Activated CD4-positive, alpha-beta memory T cell treated with anti-CD3 and anti-CD28 coated beads for 36 hours (primary cell): ENCODE data around the gene FN1. TPM values are rescaled to one million over a fixed set of nuclear protein-coding genes. Genes with fewer than 3 reads are reported as not detected.
"Not testable (repeated sequence)": the region's sequence is repeated elsewhere in the genome, so short reads cannot be mapped to it uniquely, and the experiment has no call there.

ENCODE experiments used
- CTCF ChIA-PET: fragments of 350-600 bp; sonication (Branson Sonifier 250); formaldehyde crosslinking; loops from one replicate; lab custom pipeline; 2021; ENCODE audit warnings: antibody characterized with exemption, inconsistent platforms; lab: Charles Lee
- POLR2A ChIA-PET: fragments of 350-600 bp; sonication (Branson Sonifier 250); formaldehyde crosslinking; loops from one replicate; lab custom pipeline; 2021; ENCODE audit warnings: antibody characterized with exemption; lab: Charles Lee
- DNase-seq: peaks from one replicate; pipeline ENCODE4 v3.0.0-alpha.2; 2020
- H3K27ac Mint-ChIP-seq: one replicate; pipeline ENCODE4 v1.8.0; 2021; ENCODE audit warnings: mixed read lengths
- H3K27me3 Mint-ChIP-seq: one replicate; pipeline ENCODE4 v1.8.0; 2021; ENCODE audit warnings: mixed read lengths
- H3K36me3 Mint-ChIP-seq: one replicate; pipeline ENCODE4 v1.8.0; 2021; ENCODE audit warnings: mixed read lengths
- H3K4me1 Mint-ChIP-seq: one replicate; pipeline ENCODE4 v1.8.0; 2021; ENCODE audit warnings: low read depth, mixed read lengths
- H3K4me3 Mint-ChIP-seq: one replicate; pipeline ENCODE4 v1.8.0; 2021; ENCODE audit warnings: mild to moderate bottlenecking, mixed read lengths
- H3K9me3 Mint-ChIP-seq: one replicate; pipeline ENCODE4 v1.8.0; 2021; ENCODE audit warnings: mixed read lengths
- intact Hi-C: fragments of 100-400 bp; cut with micrococcal nuclease; formaldehyde crosslinking; loops from one replicate; pipeline ENCODE4 v1.15.1; 2023
- total RNA-seq, 2 experiments: library from RNA; stranded (reverse); gene quantifications; one replicate each; pipeline ENCODE4 v1.2.3, GENCODE V29; 2021

FN1 gene
- total RNA-seq, 2 experiments from 2014 or later, result 0.50 to 0.53 TPM

GRCh38 chr2:215314896-215315295 lies 121.0 kb downstream of the FN1 start:
- H3K27me3 Mint-ChIP-seq, result no peaks in the 10 kb centered on the region
- H3K36me3 Mint-ChIP-seq, result peaks cover 50% of the 10 kb centered on the region
- POLR2A ChIA-PET, result no interaction called here
- H3K9me3 Mint-ChIP-seq, result no peaks in the 10 kb centered on the region
- CTCF ChIA-PET, result no interaction called here
- no peak for DNase-seq
- intact Hi-C loops, result loop anchor here (10.0 kb wide), 1 partner anchor 700 kb away; the partner anchor contains the start of gene MREG
- peak overlapping the region; percentile 16 for H3K27ac Mint-ChIP-seq
- H3K4me1 Mint-ChIP-seq, result peaks cover 35% of the 10 kb centered on the region
- no peak overlapping the region for H3K4me3 Mint-ChIP-seq

GRCh38 chr2:215313255-215313613 lies 122.6 kb downstream of the FN1 start:
- H3K9me3 Mint-ChIP-seq, result no peaks in the 10 kb centered on the region
- no peak for DNase-seq
- peak overlapping the region; percentile 91 for H3K4me3 Mint-ChIP-seq
- ChIA-PET CTCF (interaction anchor here (1.2 kb wide), 1 partner anchor 24 kb away, joined by 3 read pairs; no protein-coding TSS in a partner anchor), POLR2A (no interaction called here)
- intact Hi-C loops, result loop anchor here (10.0 kb wide), 1 partner anchor 702 kb away; the partner anchor contains the start of gene MREG
- peak overlapping the region; percentile 88 for H3K27ac Mint-ChIP-seq
- peaks cover 33% of the 10 kb centered on the region for H3K4me1 Mint-ChIP-seq
- H3K27me3 Mint-ChIP-seq, result no peaks in the 10 kb centered on the region
- H3K36me3 Mint-ChIP-seq, result peaks cover 40% of the 10 kb centered on the region

- peaks cover 35% of the 10 kb centered on the region for H3K36me3 Mint-ChIP-seq
- peak within 1 kb of the TSS; percentile 88 for H3K27ac Mint-ChIP-seq
- ChIA-PET CTCF (interaction anchor here (0.6 kb wide), 1 partner anchor 48 kb away, joined by 3 read pairs; no protein-coding TSS in a partner anchor), POLR2A (interaction anchor here (0.9 to 1.1 kb wide), 3 partner anchors 37 to 503 kb away, joined by 3 read pairs; partner anchors contain the start of gene BARD1)
- H3K27me3 Mint-ChIP-seq, result no peaks in the 10 kb centered on the region
- peak within 1 kb of the TSS; percentile 91 for H3K4me3 Mint-ChIP-seq
- peaks cover 31% of the 10 kb centered on the region for H3K4me1 Mint-ChIP-seq
- DNase-seq, result peak; percentile 95
- H3K9me3 Mint-ChIP-seq, result no peaks in the 10 kb centered on the region
- intact Hi-C loops, result loop anchor here (1.0 to 10.0 kb wide), 2 partner anchors 503 to 703 kb away; partner anchors contain the start of genes BARD1 and MREG
Observed at GRCh38 chr2:215311625-215312396, 124.1 kb downstream of the FN1 start, which contains the start of gene ATIC. Gene ATIC, plus strand, starts transcription at chr2:215312059. Its CDS starts 84 bp downstream, at chr2:215312143.

- ChIA-PET CTCF (interaction anchor here (0.6 kb wide), 1 partner anchor 48 kb away, joined by 3 read pairs; no protein-coding TSS in a partner anchor), POLR2A (interaction anchor here (0.9 to 1.1 kb wide), 3 partner anchors 37 to 502 kb away, joined by 3 read pairs; partner anchors contain the start of gene BARD1)
- intact Hi-C loops, result loop anchor here (10.0 kb wide), 1 partner anchor 704 kb away; the partner anchor contains the start of gene MREG
- Mint-ChIP-seq H3K4me1 (peaks cover 29% of the 10 kb centered on the region), H3K36me3 (peaks cover 32% of the 10 kb centered on the region), H3K4me3 (peak overlapping the region; percentile 82), H3K27ac (peak overlapping the region; percentile 82)
- not testable (repeated sequence) for H3K27me3 Mint-ChIP-seq, H3K9me3 Mint-ChIP-seq
- DNase-seq, result peak; percentile 44
Observed at GRCh38 chr2:215311259-215311624, 124.6 kb downstream of the FN1 start.

Other genes starting within 250 kb of the FN1 start
- 100 to 1,000 TPM; 256 to 261 TPM for gene ATIC, start 124.0 kb downstream of the FN1 start, total RNA-seq